ENCODE results near the gene FAM53B.

FAM53B gene

DNA sequence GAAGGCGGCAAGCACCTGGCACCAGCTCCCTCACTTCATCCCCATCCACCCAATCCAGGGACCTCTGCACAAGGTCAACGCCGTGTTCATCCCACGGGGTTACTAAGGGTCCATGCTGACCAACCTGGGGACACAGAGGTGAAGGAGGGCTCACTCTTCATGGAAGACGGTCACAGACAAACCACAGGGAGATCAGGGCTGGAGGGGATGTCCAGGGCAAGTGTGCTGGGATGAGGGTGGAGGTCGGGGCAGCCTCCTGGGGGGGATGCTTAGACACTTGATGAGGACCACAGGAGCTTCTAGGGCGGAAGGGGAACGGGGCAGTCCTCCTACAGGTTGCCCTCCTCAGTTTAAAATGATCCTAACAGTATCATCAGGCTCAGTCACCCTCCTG is 46.7 kb downstream of the FAM53B start:
- no peak overlapping the region for H3K27ac ChIP-seq

DNA sequence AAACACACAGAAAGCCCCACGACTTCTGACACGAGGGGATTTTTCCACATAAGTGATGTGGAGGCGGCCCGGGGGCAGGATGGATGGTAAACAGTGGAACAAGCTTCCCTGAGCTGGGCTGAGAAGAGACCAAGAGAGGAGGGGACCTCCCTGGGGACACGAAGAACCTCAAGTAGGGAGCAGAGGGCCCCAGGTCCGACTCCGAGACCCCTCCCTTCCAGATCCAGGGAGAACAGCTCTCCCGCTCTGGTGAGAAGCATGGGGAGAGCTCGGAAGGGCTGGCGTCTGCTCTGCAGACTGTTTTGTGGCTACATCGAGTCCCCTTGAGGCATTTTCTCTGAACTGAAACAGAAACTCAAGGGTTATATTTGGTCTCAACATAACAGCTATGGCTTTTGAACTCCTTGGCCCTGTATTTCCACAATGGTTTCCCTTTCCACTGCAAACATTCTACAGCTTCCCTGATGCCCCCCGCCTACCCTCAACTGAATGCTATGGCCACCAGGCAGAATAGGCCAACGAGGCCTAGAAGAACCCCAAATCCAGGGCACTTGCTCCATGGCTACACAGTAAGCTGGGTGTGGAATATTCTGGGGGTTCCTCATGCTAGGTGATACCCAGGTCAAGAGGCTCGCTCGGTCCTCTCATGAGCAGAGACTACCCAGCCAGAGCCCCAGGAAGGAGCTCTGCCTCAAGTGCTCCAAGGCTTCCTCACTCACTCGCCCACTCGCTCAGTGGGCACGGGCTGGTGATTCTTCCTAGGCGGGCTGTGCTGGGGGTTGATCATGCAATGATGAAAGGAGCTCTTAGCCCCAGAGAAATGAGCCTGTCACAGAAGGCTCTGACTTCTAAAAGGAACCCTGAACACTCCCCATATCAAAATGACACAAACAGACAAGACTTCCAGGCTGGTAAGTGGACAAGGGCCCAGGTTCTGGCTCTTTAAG is 47.5 kb downstream of the FAM53B start:
- H3K27ac ChIP-seq = no peak overlapping the region
- no peak for TF ChIP-seq ZFX (IDR thresholded peaks at IDR 0.05; ENCODE audit: borderline replicate concordance)
- TF ChIP-seq, protein P1, sequence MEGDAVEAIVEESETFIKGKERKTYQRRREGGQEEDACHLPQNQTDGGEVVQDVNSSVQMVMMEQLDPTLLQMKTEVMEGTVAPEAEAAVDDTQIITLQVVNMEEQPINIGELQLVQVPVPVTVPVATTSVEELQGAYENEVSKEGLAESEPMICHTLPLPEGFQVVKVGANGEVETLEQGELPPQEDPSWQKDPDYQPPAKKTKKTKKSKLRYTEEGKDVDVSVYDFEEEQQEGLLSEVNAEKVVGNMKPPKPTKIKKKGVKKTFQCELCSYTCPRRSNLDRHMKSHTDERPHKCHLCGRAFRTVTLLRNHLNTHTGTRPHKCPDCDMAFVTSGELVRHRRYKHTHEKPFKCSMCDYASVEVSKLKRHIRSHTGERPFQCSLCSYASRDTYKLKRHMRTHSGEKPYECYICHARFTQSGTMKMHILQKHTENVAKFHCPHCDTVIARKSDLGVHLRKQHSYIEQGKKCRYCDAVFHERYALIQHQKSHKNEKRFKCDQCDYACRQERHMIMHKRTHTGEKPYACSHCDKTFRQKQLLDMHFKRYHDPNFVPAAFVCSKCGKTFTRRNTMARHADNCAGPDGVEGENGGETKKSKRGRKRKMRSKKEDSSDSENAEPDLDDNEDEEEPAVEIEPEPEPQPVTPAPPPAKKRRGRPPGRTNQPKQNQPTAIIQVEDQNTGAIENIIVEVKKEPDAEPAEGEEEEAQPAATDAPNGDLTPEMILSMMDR (IDR thresholded peaks at IDR 0.05) = no peak

More for the DNA sequence above, 46.7 kb downstream of the FAM53B start:
- TF ChIP-seq, protein P1 (IDR thresholded peaks at IDR 0.05) = no peak
- TF ChIP-seq ZFX (IDR thresholded peaks at IDR 0.05; ENCODE audit: borderline replicate concordance) = no peak

DNA sequence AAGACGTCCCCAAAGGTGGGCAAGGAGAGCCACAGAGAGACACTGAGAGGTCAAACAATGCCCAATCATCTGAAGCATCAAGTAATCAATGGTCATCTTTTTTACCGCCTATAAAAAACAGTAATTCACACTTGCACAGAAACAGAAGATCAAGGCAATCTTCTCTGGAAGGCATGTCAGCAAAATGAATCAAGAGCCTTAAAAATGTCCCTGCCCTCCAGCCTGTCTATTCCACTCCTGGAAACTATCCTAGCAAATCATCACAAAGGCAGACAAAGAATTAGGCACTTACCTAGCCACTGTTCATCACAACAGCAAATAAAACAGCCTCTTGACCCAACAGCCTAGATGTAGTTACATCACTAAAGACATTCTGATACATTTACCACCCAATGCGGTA is 48.9 kb downstream of the FAM53B start:
- no peak for TF ChIP-seq ZFX (IDR thresholded peaks at IDR 0.05; ENCODE audit: borderline replicate concordance)
- TF ChIP-seq, protein P1 (IDR thresholded peaks at IDR 0.05) = no peak
- no peak overlapping the region for H3K27ac ChIP-seq

DNA sequence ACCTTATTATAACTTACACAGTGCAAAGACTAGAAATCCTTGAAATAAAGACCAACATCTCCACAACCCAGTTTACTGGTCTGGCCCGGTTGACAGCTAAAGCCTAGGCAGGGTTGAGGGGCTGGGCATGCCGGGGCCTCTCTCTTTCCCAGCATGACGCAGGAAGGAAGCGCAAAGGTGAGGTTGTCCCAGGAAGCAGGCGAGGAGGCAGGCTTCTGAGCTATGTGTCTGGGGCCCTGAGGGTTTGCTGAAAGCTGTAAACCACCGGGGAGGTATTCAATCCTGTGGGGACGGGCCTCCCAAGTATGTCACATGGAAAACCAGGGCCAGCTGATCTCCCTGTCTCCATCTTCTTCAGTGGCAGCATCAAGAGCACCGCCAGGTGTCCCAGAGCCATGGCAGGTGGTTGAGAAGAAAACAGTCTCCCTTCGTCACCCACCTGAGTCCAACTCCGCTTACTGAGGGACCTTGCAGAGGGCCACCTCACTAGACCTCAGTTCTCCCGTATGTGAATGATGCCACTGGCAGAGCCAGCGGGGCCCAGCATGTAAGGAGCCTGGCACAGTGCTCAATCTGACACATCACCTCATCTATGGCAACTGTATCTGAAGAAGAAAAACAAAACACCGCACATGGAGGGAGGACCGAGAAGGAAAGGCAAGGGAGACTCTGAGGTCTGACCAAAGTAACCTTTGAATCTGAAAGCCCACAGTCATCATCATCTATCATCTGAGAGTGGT is 49.5 kb downstream of the FAM53B start:
- no peak overlapping the region for H3K27ac ChIP-seq
- TF ChIP-seq, protein P1 (IDR thresholded peaks at IDR 0.05) = no peak
- no peak for TF ChIP-seq ZFX (IDR thresholded peaks at IDR 0.05; ENCODE audit: borderline replicate concordance)

DNA sequence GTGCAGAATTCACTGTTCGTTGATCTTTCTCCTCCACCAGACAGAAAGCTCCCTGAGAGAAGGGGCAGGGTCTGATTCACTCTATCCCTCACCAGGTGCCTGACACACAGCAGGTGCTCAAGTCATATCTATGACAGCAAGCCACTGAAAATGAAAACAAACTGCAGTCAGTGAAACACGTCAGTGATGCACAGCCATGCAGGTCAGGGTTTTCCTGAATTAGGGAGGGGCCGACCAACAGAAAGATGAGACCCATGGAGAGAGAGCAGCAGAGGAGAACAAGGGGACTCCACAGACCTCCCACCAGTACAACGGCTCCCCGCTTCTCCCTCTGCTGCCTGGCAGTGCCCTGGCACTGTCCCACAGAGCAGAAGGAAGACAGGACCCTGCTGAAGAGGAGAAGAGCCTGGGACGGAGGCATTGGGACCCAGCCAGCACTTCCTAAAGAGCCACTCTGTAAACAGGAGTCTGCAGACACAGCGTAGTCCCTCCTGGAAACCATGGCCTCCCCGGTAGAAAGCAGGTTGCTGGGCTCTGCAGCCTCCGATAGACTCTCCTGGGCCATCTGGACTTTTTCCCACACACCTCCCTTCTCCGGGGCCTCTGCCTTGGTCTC is 50.3 kb downstream of the FAM53B start:
- TF ChIP-seq ZFX (IDR thresholded peaks at IDR 0.05; ENCODE audit: borderline replicate concordance) = no peak
- TF ChIP-seq, protein P1 (IDR thresholded peaks at IDR 0.05) = no peak
- H3K27ac ChIP-seq = no peak overlapping the region

DNA sequence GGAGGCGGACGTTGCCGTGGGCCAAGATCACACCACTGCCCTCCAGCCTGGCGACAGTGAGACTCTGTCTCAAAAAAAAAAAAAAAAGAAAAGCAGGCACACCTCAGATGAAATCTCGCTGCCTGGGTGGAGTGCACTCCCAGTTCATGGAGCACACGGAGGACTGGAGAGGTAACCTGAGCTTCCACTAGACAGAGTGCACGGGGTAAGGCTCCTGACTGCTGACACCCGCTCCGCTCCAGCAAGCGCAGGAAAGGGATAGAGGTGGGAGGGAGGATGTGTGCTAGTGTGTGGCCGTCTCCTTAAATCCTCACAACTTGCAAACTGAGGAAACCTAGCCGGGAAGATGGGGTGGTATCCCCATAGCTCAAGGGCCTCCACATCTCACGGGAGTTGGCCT is 50.8 kb downstream of the FAM53B start:
- TF ChIP-seq, protein P1 (IDR thresholded peaks at IDR 0.05) = no peak
- TF ChIP-seq ZFX (IDR thresholded peaks at IDR 0.05; ENCODE audit: borderline replicate concordance) = no peak
- H3K27ac ChIP-seq = no peak overlapping the region

All from 22Rv1 (cell line).